NCI-H2107 (cell line): ENCODE results near the gene P4HA3.

ENCODE experiments used
- DNase-seq: peaks from one replicate; lab custom pipeline; 2025; lab: John Stamatoyannopoulos, UW

P4HA3 gene

GRCh38 chr11:74265256-74265655 lies 46.2 kb downstream of the P4HA3 start:
- no peak for DNase-seq

GRCh38 chr11:74262725-74263124 lies 48.7 kb downstream of the P4HA3 start:
- DNase-seq: no peak

GRCh38 chr11:74257959-74258553 lies 53.4 kb downstream of the P4HA3 start:
- DNase-seq: no peak

GRCh38 chr11:74256378-74257133 lies 54.9 kb downstream of the P4HA3 start:
- no peak for DNase-seq

- peak; percentile 56 for DNase-seq
Measured at GRCh38 chr11:74255741-74256375, 55.6 kb downstream of the P4HA3 start.

- no peak for DNase-seq
Measured at GRCh38 chr11:74253361-74253760, 58.1 kb downstream of the P4HA3 start.

- DNase-seq: no peak
Measured at GRCh38 chr11:74249496-74249895, 61.9 kb downstream of the P4HA3 start.

GRCh38 chr11:74248469-74248868 lies 63.0 kb downstream of the P4HA3 start:
- no peak for DNase-seq

GRCh38 chr11:74238243-74238642 lies 73.2 kb downstream of the P4HA3 start:
- no peak for DNase-seq

GRCh38 chr11:74237541-74237940 lies 73.9 kb downstream of the P4HA3 start:
- no peak for DNase-seq

- no peak for DNase-seq
Measured at GRCh38 chr11:74235121-74235520, 76.3 kb downstream of the P4HA3 start.

GRCh38 chr11:74233683-74234082 lies 77.8 kb downstream of the P4HA3 start:
- DNase-seq: no peak

- DNase-seq: no peak
Measured at GRCh38 chr11:74232311-74232950, 79.0 kb downstream of the P4HA3 start.

- DNase-seq: no peak
Measured at GRCh38 chr11:74226907-74227306, 84.5 kb downstream of the P4HA3 start.

GRCh38 chr11:74225565-74225964 lies 85.9 kb downstream of the P4HA3 start:
- no peak for DNase-seq

- no peak for DNase-seq
Measured at GRCh38 chr11:74221816-74222215, 89.6 kb downstream of the P4HA3 start.

GRCh38 chr11:74220376-74220775 lies 91.1 kb downstream of the P4HA3 start:
- DNase-seq: no peak
